Coronary artery (tissue), 2 donors: ENCODE results near the gene SLC4A3.
A peak's percentile ranks its signal among the peaks of the same experiment; 100 is the strongest.

Experiments
- DNase-seq: peaks from one replicate; pipeline ENCODE4 v3.0.0-alpha.2; 2017; ENCODE audit warnings: low spot score
- H3K27ac ChIP-seq, 2 donors: fragments of 200-600 bp; sonication (generic); one replicate each; pipeline ENCODE4 v1.5.1; 2016 to 2019
- H3K4me3 ChIP-seq: fragments of 200-600 bp; sonication (generic); 2 replicates; pipeline ENCODE4 v1.5.1; 2016; ENCODE audit warnings: mild to moderate bottlenecking, moderate library complexity
- TF ChIP-seq, protein P1 (sequence below): fragments of 200-600 bp; sonication (generic); IDR thresholded peaks from one replicate; pipeline ENCODE4 v1.5.1; 2019; ENCODE audit warnings: antibody characterized with exemption

Gene SLC4A3

DNA sequence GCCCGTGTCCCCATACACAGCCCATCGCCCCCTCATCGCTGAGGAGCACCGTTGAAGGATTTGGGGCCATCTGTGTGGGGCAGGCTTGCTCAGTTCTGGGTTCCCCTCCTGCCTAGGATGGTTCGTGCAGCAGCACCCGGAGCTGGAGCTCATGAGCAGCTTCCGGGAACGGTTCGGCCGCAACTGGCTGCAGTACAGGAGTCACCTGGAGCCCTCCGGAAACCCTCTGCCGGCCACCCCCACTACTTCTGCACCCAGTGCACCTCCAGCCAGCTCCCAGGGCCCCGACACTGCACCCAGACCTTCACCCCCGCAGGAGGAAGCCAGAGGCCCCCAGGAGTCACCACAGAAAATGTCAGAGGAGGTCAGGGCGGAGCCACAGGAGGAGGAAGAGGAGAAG lies 19.5 kb upstream of the SLC4A3 start:
- TF ChIP-seq, protein P1, sequence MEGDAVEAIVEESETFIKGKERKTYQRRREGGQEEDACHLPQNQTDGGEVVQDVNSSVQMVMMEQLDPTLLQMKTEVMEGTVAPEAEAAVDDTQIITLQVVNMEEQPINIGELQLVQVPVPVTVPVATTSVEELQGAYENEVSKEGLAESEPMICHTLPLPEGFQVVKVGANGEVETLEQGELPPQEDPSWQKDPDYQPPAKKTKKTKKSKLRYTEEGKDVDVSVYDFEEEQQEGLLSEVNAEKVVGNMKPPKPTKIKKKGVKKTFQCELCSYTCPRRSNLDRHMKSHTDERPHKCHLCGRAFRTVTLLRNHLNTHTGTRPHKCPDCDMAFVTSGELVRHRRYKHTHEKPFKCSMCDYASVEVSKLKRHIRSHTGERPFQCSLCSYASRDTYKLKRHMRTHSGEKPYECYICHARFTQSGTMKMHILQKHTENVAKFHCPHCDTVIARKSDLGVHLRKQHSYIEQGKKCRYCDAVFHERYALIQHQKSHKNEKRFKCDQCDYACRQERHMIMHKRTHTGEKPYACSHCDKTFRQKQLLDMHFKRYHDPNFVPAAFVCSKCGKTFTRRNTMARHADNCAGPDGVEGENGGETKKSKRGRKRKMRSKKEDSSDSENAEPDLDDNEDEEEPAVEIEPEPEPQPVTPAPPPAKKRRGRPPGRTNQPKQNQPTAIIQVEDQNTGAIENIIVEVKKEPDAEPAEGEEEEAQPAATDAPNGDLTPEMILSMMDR, result no peak
- no peak for DNase-seq
- Histone ChIP-seq H3K27ac (no peak overlapping the region), H3K4me3 (no peak overlapping the region)

DNA sequence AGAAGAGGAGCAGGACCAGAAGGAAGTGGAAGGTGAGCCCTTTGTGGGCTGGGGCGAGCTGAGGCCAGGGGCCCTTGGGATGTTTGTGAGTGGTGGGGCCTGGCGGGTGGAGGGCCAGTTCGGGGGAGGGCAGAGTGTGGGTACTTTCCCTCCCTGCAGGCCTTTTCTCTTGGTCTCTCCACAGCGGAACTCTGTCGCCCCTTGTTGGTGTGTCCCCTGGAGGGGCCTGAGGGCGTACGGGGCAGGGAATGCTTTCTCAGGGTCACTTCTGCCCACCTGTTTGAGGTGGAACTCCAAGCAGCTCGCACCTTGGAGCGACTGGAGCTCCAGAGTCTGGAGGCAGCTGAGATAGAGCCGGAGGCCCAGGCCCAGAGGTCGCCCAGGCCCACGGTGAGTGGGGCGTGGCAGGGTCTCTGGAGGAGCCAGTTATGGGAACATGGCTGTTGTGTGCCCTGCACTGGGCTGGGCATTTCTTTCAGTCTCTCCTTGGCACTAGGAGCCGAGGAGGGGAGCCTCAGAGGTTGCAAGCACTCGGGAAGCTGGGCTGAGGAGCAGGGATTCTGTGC lies 18.9 kb upstream of the SLC4A3 start:
- Histone ChIP-seq H3K4me3 (no peak overlapping the region), H3K27ac (peak overlapping the region in 1 of 2 donors; percentile 36)
- TF ChIP-seq, protein P1, result no peak
- DNase-seq, result no peak

GRCh38 chr2:219609149-219609750 lies 18.2 kb upstream of the SLC4A3 start:
- peak overlapping the region in 1 of 2 donors; percentile 36 for H3K27ac ChIP-seq
- TF ChIP-seq, protein P1, result no peak
- no peak for DNase-seq
- no peak overlapping the region for H3K4me3 ChIP-seq

DNA sequence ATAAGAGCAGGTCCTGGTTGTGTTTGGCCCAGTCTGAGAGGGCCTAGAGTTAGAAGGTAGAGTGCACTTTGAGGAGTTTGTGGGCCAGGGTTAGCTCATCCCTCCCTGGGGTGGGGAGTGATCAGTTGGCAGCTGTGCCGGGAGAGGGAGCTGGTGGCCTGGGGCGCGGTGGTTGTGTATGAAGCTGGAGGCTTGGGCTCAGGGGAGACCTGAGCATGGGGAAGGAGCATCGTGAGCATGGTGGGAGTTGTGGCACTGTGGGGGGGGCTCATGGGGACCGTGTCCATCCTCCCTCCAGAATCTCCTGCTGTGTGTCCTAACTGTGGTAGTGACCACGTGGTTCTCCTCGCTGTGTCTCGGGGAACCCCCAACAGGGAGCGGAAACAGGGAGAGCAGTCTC lies 16.1 kb upstream of the SLC4A3 start:
- DNase-seq, result no peak
- TF ChIP-seq, protein P1, result no peak
- H3K4me3 ChIP-seq, result no peak overlapping the region
- no peak overlapping the region for H3K27ac ChIP-seq

- TF ChIP-seq, protein P1, result no peak
- no peak for DNase-seq
- no peak overlapping the region for H3K27ac ChIP-seq
- no peak overlapping the region for H3K4me3 ChIP-seq
These were observed 15.4 kb upstream of the SLC4A3 start for GRCh38 chr2:219611866-219612576.

DNA sequence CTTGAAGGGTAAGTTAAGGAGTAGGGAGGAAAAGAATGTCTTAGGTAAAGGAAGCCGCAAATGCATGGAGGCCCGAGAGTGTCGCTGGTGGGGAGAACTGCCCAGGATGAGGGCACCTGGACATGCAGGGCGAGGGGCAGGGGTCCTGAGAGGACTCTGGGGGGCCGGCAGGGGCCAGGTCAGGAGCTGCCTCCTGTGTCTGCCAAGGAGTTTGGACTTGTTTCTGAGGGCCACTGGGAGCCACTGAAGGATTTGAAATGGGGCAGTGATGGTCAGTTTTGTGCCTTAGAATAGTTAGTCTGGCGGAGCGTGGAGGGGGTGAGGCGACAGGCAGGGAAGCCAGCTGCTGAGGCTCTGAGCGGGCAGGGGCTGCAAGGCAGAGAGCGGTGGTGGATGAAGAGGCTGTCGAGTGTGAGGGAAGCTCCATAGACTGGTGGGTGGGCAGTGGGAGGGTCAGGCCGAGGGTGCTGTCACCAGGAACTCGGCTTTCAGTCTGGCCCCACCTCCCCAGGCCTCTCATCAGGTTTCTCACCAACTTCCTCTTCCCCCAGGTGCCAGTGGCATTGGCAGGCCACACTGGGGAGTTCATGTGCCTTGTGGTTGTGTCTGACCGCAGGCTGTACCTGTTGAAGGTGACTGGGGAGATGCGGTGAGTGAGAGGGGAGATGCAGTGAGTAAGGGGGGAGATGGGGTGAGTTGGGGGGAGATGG lies 14.7 kb upstream of the SLC4A3 start:
- no peak overlapping the region for H3K27ac ChIP-seq
- TF ChIP-seq, protein P1, result no peak
- DNase-seq, result no peak
- no peak overlapping the region for H3K4me3 ChIP-seq
